Measurements from ENCODE around the gene PSMG2.

The PSMG2 gene, protein sequence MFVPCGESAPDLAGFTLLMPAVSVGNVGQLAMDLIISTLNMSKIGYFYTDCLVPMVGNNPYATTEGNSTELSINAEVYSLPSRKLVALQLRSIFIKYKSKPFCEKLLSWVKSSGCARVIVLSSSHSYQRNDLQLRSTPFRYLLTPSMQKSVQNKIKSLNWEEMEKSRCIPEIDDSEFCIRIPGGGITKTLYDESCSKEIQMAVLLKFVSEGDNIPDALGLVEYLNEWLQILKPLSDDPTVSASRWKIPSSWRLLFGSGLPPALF

DNA sequence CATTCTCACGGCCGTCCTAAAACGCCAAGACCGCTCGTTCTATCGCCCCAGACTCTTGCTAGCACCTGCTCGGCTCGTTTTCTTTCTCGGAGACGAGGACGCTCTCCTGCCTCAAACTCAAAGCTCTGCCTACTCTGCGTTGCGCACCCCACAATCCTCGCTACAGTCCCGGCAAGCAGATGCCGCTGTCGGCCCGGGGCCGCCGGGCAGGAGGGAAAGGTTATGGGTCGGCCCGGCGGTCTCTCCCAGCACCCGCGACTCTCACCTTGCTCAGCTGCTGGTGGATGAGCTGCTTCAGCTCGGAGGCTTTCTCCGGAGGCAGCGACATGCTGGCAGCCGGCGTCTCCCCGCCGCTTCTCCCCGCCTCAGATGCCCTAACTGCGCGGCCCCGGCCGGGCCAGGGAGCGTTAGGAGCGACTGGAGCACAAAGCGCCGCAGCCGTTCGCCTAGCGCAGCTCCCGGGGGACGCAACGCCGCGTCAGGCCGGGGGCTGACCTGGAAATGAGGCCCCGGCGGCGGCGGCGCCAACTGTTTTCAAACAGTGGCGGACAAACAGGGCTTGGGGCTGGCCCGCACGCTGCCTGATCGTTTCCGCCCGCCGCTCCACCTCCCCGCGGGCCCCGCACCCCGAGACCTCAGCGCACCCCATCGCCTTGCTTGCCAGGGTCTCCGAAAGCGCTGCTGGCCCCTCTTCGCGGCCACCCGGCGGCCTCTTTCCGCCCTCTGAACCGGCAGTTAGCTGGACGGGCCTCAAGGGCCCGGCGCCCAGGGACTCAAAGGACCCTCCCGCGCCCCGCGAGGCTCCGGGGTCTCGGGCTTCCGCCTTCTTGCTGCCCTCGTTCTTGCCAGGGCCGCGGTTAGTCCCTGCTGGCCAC is at the start of gene PSMG2, which contains the start of gene CEP76:
Gene PSMG2 (plus strand): TSS at position 822 of the 875 bp plus-strand sequence. CDS start 66 bp downstream, outside the sequence.
Gene CEP76 (minus strand): TSS at position 503 of the 875 bp plus-strand sequence. CDS start 175 bp downstream, at position 328.
- TF ChIP-seq, protein P1, sequence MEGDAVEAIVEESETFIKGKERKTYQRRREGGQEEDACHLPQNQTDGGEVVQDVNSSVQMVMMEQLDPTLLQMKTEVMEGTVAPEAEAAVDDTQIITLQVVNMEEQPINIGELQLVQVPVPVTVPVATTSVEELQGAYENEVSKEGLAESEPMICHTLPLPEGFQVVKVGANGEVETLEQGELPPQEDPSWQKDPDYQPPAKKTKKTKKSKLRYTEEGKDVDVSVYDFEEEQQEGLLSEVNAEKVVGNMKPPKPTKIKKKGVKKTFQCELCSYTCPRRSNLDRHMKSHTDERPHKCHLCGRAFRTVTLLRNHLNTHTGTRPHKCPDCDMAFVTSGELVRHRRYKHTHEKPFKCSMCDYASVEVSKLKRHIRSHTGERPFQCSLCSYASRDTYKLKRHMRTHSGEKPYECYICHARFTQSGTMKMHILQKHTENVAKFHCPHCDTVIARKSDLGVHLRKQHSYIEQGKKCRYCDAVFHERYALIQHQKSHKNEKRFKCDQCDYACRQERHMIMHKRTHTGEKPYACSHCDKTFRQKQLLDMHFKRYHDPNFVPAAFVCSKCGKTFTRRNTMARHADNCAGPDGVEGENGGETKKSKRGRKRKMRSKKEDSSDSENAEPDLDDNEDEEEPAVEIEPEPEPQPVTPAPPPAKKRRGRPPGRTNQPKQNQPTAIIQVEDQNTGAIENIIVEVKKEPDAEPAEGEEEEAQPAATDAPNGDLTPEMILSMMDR (IDR thresholded peaks at IDR 0.05; ENCODE audit: extremely low read depth, missing control alignments): no peak
- peak; percentile 93 for DNase-seq (ENCODE audit: low spot score)

DNA sequence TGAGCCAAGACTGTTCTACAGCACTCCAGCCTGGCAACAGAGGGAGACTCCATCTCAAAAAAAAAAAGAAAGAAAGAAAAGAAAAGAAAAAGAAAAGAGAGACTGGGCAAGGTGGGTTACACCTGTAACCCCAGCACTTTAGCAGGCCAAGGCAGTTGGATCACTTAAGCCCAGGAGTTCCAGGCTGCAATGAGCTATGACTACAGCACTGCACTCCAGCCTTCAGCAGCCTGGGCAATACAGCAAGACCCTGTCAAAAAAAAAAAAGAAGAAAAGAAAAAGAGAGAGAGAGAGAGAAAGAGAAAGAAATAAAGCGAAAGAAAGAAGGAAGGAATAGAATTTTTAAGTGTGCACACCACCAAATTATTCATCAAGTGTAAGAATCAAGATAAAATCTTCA is 47.9 kb upstream of the PSMG2 start:
- no peak for DNase-seq (ENCODE audit: low spot score)
- TF ChIP-seq, protein P1 (IDR thresholded peaks at IDR 0.05; ENCODE audit: extremely low read depth, missing control alignments): no peak

DNA sequence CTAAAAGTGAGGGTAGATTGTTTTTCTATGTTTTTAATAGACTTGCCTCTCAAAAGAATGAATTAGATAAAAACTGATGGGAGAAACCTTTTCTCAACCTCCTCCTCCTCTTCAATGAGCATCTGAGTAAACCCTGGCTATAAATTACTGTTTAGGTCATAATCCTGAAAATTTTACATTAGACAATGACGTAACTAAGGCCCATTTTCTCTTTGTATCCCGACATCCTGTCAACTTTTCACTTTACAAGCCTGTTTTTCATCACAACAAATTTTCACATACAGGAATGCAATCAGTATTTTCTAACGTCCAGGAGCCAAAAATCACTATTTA is 46.3 kb upstream of the PSMG2 start:
- TF ChIP-seq, protein P1 (IDR thresholded peaks at IDR 0.05; ENCODE audit: extremely low read depth, missing control alignments): no peak
- DNase-seq (ENCODE audit: low spot score): no peak

DNA sequence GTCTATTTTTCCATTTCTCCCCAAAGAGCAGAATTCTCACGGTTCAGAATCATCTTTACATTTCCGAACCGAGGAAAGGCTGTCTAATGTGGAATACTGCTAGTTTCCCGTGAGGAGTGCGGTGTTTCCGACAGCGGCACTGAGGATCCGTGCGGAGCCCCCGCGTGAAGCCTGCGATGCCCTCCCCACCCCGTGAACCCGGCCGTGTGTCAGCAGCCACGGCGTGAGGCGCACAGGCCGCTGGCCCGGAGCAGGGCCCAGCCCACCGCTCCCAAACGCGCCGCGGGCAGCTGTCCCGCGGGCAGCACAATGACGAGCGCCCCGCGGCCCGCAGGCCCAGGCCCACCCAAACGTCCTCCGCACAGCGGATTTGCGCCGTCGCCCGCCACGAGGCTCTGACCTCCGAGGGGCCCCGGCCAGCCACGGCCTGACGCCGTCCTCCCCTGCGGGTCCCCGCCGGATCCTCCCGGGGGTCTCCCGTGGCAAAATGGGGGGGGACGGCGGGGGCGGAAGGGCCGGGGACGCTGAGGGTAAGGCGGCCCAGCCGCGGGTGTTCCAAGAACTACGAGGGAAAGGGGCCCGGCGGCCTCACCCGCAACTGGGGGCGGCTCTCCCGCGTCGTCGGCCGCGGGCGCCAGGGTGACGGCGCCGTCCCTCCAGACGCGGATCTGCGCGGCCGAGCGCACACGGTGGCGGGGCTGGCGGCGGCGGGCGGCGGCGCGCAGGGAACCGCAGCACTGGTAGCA is 45.7 kb upstream of the PSMG2 start:
- peak; percentile 73 for DNase-seq (ENCODE audit: low spot score)
- TF ChIP-seq, protein P1 (IDR thresholded peaks at IDR 0.05; ENCODE audit: extremely low read depth, missing control alignments): no peak

DNA sequence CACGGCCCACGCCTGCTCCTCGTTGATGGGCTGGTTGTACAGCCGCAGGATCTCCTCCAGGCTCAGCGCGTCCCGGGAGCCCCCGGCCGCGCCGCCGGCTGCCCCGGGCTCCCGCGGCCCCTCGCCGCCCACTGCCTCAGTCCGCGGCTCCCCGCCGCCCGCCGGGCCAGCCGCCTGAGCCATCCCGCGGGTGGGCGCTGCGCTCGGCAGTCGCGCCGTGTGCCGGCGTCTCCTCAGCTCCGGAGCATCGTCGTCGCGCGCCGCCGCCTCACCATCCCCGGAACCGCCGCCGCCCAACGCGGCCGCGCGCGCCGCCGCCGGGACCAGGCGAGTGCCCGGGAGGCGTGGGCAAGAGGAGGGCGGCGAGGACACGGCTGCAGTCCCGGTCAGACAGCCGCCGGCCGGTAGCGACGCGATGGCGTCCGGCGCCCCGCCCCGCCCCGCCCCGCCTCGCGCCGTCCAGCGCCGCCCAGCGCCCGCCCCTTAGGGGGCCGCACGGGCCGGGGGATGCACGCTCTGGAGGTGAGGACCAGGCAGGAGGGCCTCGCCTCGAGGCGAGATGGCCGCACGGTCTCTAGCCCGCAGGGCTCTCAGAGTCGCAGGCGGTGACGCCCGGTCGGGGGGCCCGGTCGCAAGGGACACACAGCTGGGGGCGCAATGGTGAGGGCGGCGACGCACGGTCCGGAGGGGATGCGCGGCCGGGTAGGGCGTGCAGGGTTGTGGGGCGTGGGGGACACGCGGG is 45.0 kb upstream of the PSMG2 start, which contains the start of gene SPIRE1:
Gene SPIRE1 (minus strand): TSS at position 424 of the 742 bp plus-strand sequence. CDS start 241 bp downstream, at position 183.
- TF ChIP-seq, protein P1 (IDR thresholded peaks at IDR 0.05; ENCODE audit: extremely low read depth, missing control alignments): no peak
- peak; percentile 87 for DNase-seq (ENCODE audit: low spot score)

DNA sequence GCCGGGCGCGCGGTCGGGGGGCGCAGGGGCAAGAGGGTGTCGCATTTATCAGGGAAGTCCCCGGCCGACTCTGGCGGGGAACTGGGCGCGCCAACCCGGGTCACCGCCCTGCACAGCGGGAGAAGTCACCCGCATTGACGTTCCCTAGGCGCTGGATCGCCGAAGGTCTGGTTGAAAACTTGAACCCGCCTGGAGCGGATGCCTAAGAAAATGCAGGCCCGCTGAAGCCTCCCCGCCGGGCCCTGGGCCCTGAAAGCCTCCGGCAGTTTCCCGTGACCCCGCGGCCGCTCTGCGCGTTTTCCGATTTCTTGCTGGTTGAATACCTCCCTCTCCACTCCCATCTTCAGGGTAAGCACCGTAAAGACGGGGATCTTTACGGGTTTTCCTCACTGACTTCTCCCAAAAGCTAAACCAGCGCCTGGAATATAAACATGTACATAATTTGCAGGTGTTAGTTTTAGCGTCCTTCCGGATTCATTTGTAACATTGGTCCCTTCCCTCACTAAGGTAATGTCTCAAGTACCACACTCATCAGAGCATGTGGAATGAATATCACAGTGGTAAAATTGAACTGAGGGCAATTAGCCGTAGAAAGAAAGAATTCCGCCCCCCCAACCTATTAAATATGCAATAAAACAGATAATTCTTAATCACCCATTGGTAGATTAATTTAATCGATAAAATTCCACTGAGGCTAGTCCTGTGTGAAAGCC is 44.3 kb upstream of the PSMG2 start:
- TF ChIP-seq, protein P1 (IDR thresholded peaks at IDR 0.05; ENCODE audit: extremely low read depth, missing control alignments): no peak
- DNase-seq (ENCODE audit: low spot score): no peak

Data from GM20000 (cell line).